Thyroid gland (tissue), 4 donors: ENCODE results near the gene CD36. TPM values are rescaled to one million over a fixed set of nuclear protein-coding genes. Genes with fewer than 3 reads are reported as not detected.

ENCODE experiments used
- DNase-seq, 2 donors: peaks; one replicate each; pipeline ENCODE4 v3.0.0-alpha.2; 2019
- H3K27ac ChIP-seq, 3 donors: fragments of 200-600 bp; sonication (generic); 1 replicate in 2 of 3; 2 replicates in 1 of 3; pipeline ENCODE4 v1.5.1; 2016 to 2019; ENCODE audit warnings: mild to moderate bottlenecking in 1 of 3, moderate library complexity in 1 of 3
- H3K27me3 ChIP-seq: fragments of 200-600 bp; sonication (generic); one replicate; pipeline ENCODE4 v1.5.1; 2019
- H3K36me3 ChIP-seq, 2 donors: fragments of 200-600 bp; sonication (generic); one replicate each; pipeline ENCODE4 v1.5.1; 2016 to 2019
- H3K4me1 ChIP-seq, 2 donors: fragments of 200-600 bp; sonication (generic); one replicate each; pipeline ENCODE4 v1.5.1; 2017 to 2019
- H3K4me3 ChIP-seq, 3 donors: fragments of 200-600 bp; sonication (generic); replicated peaks in 1 of 3; 1 replicate in 2 of 3; 2 replicates in 1 of 3; pipeline ENCODE4 v1.5.1; 2016; ENCODE audit warnings: mild to moderate bottlenecking in 1 of 3
- H3K9me3 ChIP-seq: fragments of 200-600 bp; sonication (generic); one replicate; pipeline ENCODE4 v1.5.1; 2017
- POLR2A ChIP-seq, 2 donors: fragments of 450-650 bp; IDR thresholded peaks; one replicate each; pipeline ENCODE4 v1.6.1; 2017; ENCODE audit warnings: antibody characterized with exemption in 2 of 2, mild to moderate bottlenecking in 2 of 2, moderate library complexity in 1 of 2
- WGBS, 2 donors: methylation state at CpG; one replicate each; pipeline ENCODE4 v1.1.5; 2017; 5-methylcytosine and 5-hydroxymethylcytosine counted together
- intact Hi-C: fragments of 100-400 bp; cut with DNase I; formaldehyde crosslinking; loops from one replicate; pipeline ENCODE4 v1.15.1; 2023
- total RNA-seq, 4 donors: library from RNA; depleted of rRNA; stranded (reverse); fragments of >200 nt; gene quantifications; one replicate each; pipeline ENCODE4 v1.2.3, GENCODE V29; 2016
- TF ChIP-seq, protein P1 (sequence below), 6 experiments: fragments of 200-600 bp in 3 of 6; fragments of 450-650 bp in 3 of 6; sonication (generic) in 3 of 6; IDR thresholded peaks; one replicate each; pipeline ENCODE4 v1.5.1; 2016 to 2019; ENCODE audit warnings: antibody characterized with exemption in 6 of 6, mild to moderate bottlenecking in 2 of 6, inconsistent platforms in 1 of 6, moderate library complexity in 1 of 6

Gene CD36
- total RNA-seq, 4 donors from 2014 or later, result 137 to 244 (median 155) TPM

DNA sequence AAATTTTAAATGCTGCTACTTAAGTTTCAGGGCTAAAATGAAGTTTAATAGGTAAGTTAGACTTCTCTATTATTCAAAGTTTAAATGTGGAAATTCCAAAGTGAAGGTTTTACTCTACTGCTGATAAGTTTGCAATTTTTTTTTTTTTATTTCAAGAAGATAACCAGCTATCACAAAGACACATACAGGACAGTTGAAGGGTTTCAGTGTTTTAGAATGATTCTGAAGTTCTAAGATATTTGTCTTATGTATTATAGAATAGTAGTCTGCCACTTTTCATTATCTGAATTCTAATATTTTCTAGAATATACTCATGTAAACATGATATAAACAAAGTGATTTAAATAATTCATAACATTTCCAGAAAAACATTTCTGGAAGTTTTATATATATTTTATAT, 7.0 kb upstream of the CD36 start:
- H3K4me1 ChIP-seq, result peaks cover 0 to 4% of the 10 kb centered on the region in 2 donors

GRCh38 chr7:80632139-80632538, 6.3 kb upstream of the CD36 start:
- no peak for DNase-seq
- intact Hi-C loops, result no loop called here
- Histone ChIP-seq H3K27ac (no peak overlapping the region), H3K27me3 (no peaks in the 10 kb centered on the region), H3K4me3 (no peak overlapping the region), H3K4me1 (peaks cover 0 to 4% of the 10 kb centered on the region in 2 donors), H3K9me3 (no peaks in the 10 kb centered on the region), H3K36me3 (no peaks in the 10 kb centered on the region)
- TF ChIP-seq, protein P1, sequence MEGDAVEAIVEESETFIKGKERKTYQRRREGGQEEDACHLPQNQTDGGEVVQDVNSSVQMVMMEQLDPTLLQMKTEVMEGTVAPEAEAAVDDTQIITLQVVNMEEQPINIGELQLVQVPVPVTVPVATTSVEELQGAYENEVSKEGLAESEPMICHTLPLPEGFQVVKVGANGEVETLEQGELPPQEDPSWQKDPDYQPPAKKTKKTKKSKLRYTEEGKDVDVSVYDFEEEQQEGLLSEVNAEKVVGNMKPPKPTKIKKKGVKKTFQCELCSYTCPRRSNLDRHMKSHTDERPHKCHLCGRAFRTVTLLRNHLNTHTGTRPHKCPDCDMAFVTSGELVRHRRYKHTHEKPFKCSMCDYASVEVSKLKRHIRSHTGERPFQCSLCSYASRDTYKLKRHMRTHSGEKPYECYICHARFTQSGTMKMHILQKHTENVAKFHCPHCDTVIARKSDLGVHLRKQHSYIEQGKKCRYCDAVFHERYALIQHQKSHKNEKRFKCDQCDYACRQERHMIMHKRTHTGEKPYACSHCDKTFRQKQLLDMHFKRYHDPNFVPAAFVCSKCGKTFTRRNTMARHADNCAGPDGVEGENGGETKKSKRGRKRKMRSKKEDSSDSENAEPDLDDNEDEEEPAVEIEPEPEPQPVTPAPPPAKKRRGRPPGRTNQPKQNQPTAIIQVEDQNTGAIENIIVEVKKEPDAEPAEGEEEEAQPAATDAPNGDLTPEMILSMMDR (IDR thresholded peaks at IDR 0.05), result no peak
- TF ChIP-seq POLR2A (IDR thresholded peaks at IDR 0.05), result no peak
- WGBS, 2 donors, result 23 to 55% methylated on average over 1 of the region's 1 CpG

More for the DNA sequence above, 7.0 kb upstream of the CD36 start:
- H3K27ac ChIP-seq, result no peak overlapping the region
- no peak for TF ChIP-seq POLR2A (IDR thresholded peaks at IDR 0.05)
- TF ChIP-seq, protein P1 (IDR thresholded peaks at IDR 0.05), result no peak
- H3K9me3 ChIP-seq, result no peaks in the 10 kb centered on the region
- DNase-seq, result no peak
- no peak overlapping the region for H3K4me3 ChIP-seq
- no peaks in the 10 kb centered on the region for H3K36me3 ChIP-seq
- no peaks in the 10 kb centered on the region for H3K27me3 ChIP-seq
- intact Hi-C loops, result no loop called here

DNA sequence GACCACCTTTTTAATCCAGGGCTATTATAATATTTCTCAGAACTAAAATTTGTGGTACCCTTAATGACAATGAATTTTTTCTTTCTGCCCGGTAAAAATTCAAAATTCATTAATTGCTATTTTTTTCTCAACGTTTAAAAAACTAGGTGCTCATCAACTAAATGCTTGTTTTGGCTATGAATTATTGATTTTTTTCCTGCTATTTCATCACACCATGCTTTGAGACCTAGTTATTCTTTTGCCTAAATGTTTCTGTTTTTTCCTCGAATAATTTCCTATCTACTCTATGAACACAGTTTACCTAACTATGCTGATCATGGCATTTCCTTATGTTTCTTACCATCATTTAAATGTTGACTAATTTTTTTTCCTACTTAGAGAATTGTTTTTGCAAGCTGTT, 5.6 kb upstream of the CD36 start:
- intact Hi-C loops, result no loop called here
- Histone ChIP-seq H3K4me1 (peaks cover 0 to 4% of the 10 kb centered on the region in 2 donors), H3K36me3 (no peaks in the 10 kb centered on the region), H3K4me3 (no peak overlapping the region), H3K9me3 (no peaks in the 10 kb centered on the region), H3K27me3 (no peaks in the 10 kb centered on the region), H3K27ac (no peak overlapping the region)
- no peak for DNase-seq
- 53 to 74% methylated on average over 3 of the region's 3 CpGs for WGBS, 2 donors
- no peak for TF ChIP-seq POLR2A (IDR thresholded peaks at IDR 0.05)
- TF ChIP-seq, protein P1 (IDR thresholded peaks at IDR 0.05), result no peak

DNA sequence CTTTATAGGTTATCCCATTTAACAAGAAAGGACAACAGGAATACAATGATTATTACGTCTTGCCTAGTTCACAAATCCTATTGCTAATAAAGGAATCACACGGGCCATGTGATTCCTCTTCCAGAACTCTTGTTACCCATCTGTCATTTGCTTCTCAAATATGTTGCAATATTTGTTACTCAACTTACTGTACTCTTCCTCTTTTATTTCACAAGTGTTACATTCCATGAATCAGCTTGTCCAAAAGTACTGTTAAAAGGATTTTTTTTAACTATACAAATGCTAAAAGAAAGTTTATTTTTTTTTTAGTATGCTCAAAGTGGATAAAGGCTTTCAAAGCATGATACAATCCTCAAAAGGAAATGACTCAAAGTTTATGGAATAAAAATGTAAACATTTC, 3.9 kb upstream of the CD36 start:
- Histone ChIP-seq H3K4me3 (no peak overlapping the region), H3K27ac (no peak overlapping the region), H3K36me3 (no peaks in the 10 kb centered on the region), H3K9me3 (no peaks in the 10 kb centered on the region), H3K4me1 (peaks cover 0 to 4% of the 10 kb centered on the region in 2 donors), H3K27me3 (no peaks in the 10 kb centered on the region)
- no peak for TF ChIP-seq POLR2A (IDR thresholded peaks at IDR 0.05)
- TF ChIP-seq, protein P1 (IDR thresholded peaks at IDR 0.05), result no peak
- 74 to 78% methylated on average over 2 of the region's 2 CpGs for WGBS, 2 donors
- intact Hi-C loops, result no loop called here
- DNase-seq, result no peak

DNA sequence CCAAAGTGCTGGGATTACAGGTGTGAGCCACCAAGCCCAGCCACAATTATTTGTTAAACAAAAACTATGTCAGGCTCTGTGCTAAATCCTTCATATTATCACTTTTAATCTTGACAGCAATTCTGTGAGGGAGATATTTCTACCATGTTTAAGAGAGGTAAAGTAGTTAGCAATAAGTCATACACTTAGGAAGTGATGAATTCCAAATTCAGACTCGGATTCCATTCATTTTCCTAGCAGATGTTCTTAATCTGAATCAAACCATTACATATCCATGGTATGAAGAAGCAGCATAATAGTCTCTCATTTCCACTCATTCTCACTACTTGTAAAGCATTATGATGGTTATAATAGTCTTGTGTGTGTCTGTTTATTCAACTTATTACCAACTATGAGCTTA, 2.9 kb upstream of the CD36 start:
- Histone ChIP-seq H3K27ac (no peak overlapping the region), H3K4me3 (no peak overlapping the region), H3K4me1 (peaks cover 0 to 2% of the 10 kb centered on the region in 2 donors), H3K27me3 (no peaks in the 10 kb centered on the region), H3K36me3 (no peaks in the 10 kb centered on the region), H3K9me3 (no peaks in the 10 kb centered on the region)
- DNase-seq, result no peak
- intact Hi-C loops, result no loop called here
- WGBS, 2 donors, result 91 to 94% methylated on average over 1 of the region's 1 CpG
- TF ChIP-seq, protein P1 (IDR thresholded peaks at IDR 0.05), result no peak
- no peak for TF ChIP-seq POLR2A (IDR thresholded peaks at IDR 0.05)
